ENCODE results near the gene UGT1A1. TPM values are rescaled to one million over a fixed set of nuclear protein-coding genes. Genes with fewer than 3 reads are reported as not detected.

The UGT1A1 gene
- total and polyA plus RNA-seq, 2 experiments from 2014 or later = not detected

DNA sequence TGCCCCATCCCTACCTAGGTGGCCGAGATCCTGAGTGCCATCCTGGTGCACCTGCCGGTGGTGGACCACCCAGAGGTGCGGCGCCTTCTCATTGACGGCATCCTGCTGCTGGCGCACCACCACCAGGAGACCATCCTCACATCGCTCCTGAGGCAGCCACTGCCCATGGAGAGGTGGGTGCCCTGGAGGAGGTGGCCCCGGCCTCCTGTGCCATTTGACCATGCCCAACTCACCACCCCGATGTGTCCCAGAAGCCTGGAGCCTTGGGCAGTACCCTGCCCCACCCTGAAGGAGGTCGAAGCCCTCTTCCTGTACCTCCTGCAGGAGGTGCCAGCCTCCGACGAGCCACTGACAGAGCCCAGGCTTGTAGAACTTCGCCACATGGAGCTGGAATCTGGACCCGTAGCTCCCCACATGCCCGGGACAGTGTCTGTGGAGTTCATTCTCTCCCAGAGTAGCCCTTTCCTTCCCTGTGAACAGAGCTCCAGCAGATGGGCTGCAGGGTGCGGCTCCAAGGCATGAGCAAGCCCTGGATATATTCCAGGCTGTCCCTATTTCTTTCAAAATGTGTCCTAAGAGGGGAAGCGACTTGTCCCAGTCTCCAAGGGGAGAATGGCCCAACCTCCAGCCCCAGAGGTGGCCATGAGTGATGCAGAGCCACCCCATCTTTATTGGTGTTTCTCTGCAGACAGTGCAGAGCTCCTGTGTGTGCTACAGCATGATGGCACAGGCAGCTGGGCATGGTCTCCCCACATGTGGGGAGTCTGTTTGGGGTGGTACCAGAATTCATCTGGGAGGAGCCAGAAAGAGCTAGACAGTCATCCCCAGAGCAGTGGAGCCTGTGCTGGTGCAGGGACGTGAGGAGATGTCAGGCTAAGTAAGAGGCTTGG lies 60.1 kb downstream of the UGT1A1 start:
- TF ChIP-seq, protein P1, sequence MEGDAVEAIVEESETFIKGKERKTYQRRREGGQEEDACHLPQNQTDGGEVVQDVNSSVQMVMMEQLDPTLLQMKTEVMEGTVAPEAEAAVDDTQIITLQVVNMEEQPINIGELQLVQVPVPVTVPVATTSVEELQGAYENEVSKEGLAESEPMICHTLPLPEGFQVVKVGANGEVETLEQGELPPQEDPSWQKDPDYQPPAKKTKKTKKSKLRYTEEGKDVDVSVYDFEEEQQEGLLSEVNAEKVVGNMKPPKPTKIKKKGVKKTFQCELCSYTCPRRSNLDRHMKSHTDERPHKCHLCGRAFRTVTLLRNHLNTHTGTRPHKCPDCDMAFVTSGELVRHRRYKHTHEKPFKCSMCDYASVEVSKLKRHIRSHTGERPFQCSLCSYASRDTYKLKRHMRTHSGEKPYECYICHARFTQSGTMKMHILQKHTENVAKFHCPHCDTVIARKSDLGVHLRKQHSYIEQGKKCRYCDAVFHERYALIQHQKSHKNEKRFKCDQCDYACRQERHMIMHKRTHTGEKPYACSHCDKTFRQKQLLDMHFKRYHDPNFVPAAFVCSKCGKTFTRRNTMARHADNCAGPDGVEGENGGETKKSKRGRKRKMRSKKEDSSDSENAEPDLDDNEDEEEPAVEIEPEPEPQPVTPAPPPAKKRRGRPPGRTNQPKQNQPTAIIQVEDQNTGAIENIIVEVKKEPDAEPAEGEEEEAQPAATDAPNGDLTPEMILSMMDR (IDR thresholded peaks at IDR 0.05; ENCODE audit: low read depth, low read length) = no peak
- Histone ChIP-seq H3K27ac (no peak overlapping the region), H3K36me3 (no peaks in the 10 kb centered on the region), H3K4me1 (ENCODE audit: low read depth) (no peaks in the 10 kb centered on the region), H3K27me3 (no peaks in the 10 kb centered on the region), H3K4me3 (no peak overlapping the region), H3K9me3 (ENCODE audit: low read depth) (no peaks in the 10 kb centered on the region)
- no peak for DNase-seq (ENCODE audit: low read depth in 1 of 2, low spot score in 1 of 2)

DNA sequence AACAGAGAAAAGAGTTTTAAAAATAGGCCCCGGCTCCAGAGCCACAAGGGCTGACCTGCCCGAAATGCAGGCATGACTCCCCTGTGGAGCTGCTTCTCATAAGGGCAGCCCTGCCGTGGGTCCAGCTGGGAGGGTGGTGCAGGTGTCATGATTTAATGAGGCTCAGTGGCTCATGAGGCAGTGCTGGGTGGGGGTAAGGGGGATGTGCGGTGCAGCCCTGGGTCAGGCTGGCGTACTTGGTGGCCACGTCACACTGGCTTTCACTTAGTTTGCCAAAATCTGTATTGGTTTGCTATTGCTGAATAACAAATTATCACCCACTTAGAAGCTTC lies 60.7 kb downstream of the UGT1A1 start:
- Histone ChIP-seq H3K4me1 (ENCODE audit: low read depth) (no peaks in the 10 kb centered on the region), H3K36me3 (no peaks in the 10 kb centered on the region), H3K27me3 (no peaks in the 10 kb centered on the region), H3K4me3 (no peak overlapping the region), H3K9me3 (ENCODE audit: low read depth) (no peaks in the 10 kb centered on the region), H3K27ac (no peak overlapping the region)
- no peak for DNase-seq (ENCODE audit: low read depth in 1 of 2, low spot score in 1 of 2)
- TF ChIP-seq, protein P1 (IDR thresholded peaks at IDR 0.05; ENCODE audit: low read depth, low read length) = no peak

DNA sequence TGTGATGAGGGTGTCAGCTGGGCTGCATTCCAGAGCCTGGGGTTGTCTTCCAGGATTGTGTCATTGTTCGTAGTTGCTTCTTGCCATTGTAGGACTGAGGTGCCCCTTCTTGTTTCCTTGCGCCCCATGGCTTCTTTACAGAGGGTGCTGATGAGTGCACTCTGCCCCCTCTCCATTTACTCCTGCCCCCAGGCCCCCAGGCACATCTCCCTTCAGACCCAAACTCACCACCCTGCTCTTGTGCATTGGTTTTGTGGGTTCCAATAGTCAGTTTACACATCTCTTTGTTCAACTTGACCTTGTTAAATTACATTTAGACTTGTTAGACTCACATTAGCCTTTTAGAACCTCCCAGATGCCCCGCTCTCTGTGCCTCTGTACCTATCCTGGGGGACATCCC lies 61.1 kb downstream of the UGT1A1 start:
- TF ChIP-seq, protein P1 (IDR thresholded peaks at IDR 0.05; ENCODE audit: low read depth, low read length) = no peak
- H3K27ac ChIP-seq = no peak overlapping the region
- H3K36me3 ChIP-seq = no peaks in the 10 kb centered on the region
- no peak for DNase-seq (ENCODE audit: low read depth in 1 of 2, low spot score in 1 of 2)
- H3K4me3 ChIP-seq = no peak overlapping the region
- no peaks in the 10 kb centered on the region for H3K27me3 ChIP-seq
- H3K4me1 ChIP-seq (ENCODE audit: low read depth) = no peaks in the 10 kb centered on the region
- H3K9me3 ChIP-seq (ENCODE audit: low read depth) = no peaks in the 10 kb centered on the region

DNA sequence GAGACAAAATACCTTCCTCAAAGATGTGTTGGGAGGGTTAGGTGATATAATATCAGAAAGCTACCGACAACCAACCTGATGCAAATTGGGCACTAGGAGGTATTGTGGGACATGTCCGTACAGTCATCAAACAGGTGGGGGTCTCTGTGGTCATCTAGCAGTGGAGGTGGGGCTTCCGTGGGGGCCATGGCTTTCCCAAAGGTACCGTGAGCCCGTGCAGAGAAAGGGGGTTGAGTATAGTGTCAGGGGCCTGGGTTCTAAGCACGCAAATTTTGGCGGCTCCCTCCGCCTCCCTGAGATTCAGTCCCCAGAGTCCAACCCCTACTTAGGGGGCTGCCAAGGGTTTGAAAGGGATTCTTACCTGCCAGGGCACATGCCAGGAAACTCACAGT lies 61.6 kb downstream of the UGT1A1 start:
- no peak for DNase-seq (ENCODE audit: low read depth in 1 of 2, low spot score in 1 of 2)
- TF ChIP-seq, protein P1 (IDR thresholded peaks at IDR 0.05; ENCODE audit: low read depth, low read length) = no peak
- H3K9me3 ChIP-seq (ENCODE audit: low read depth) = no peaks in the 10 kb centered on the region
- H3K27me3 ChIP-seq = no peaks in the 10 kb centered on the region
- H3K27ac ChIP-seq = no peak overlapping the region
- H3K4me3 ChIP-seq = no peak overlapping the region
- H3K4me1 ChIP-seq (ENCODE audit: low read depth) = no peaks in the 10 kb centered on the region
- no peaks in the 10 kb centered on the region for H3K36me3 ChIP-seq

DNA sequence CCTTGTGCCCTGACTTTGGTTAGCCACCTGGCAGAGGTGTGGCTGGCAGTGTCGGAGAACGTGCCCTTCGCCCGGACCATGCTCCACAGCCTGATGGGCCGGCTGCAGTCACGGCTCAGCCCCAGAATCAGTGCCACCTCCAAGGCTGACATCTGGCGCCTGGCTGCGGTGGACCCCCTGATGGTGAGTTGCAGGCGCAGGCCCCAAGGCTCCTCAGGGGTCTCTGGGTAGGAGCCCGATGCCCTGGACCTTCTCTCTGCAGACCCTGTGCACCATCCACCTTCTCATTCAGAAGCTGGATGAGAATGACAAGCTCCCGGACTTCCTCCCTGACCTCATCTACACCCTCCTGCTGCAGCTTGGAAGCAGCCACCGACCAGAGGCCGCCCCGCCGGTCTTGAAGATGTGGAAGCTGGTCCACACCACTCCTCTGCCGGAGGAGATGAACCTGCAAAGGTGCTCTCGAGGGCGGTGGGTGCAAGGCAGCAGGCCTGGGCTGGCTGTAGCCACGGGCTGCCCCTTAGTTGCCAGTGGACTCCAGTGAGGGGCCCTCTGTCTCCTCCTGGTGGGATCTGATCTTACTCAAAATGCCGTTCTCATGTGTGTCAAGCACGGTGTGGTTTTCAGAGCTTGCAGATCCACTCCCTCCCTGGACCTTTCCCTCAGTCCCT lies 62.2 kb downstream of the UGT1A1 start:
- Histone ChIP-seq H3K27me3 (no peaks in the 10 kb centered on the region), H3K36me3 (no peaks in the 10 kb centered on the region), H3K27ac (no peak overlapping the region), H3K4me3 (no peak overlapping the region), H3K4me1 (ENCODE audit: low read depth) (no peaks in the 10 kb centered on the region), H3K9me3 (ENCODE audit: low read depth) (no peaks in the 10 kb centered on the region)
- TF ChIP-seq, protein P1 (IDR thresholded peaks at IDR 0.05; ENCODE audit: low read depth, low read length) = no peak
- DNase-seq (ENCODE audit: low read depth in 1 of 2, low spot score in 1 of 2) = no peak

Other genes starting within 250 kb of the UGT1A1 start
- gene USP40, start 193.5 kb upstream of the UGT1A1 start, total RNA-seq = 21.7 and 23.6 TPM in 2 replicates
- gene USP40, start 193.5 kb upstream of the UGT1A1 start, polyA plus RNA-seq = 12.7 and 14.0 TPM in 2 replicates
- not detected in 2 replicates for gene UGT1A8, start 142.6 kb upstream of the UGT1A1 start, total RNA-seq
- not detected in 2 replicates for gene UGT1A8, start 142.6 kb upstream of the UGT1A1 start, polyA plus RNA-seq
- gene UGT1A10, start 123.8 kb upstream of the UGT1A1 start, total RNA-seq = not detected in 2 replicates
- not detected in 2 replicates for gene UGT1A10, start 123.8 kb upstream of the UGT1A1 start, polyA plus RNA-seq
- gene UGT1A9, start 88.4 kb upstream of the UGT1A1 start, total RNA-seq = not detected in 2 replicates
- not detected in 2 replicates for gene UGT1A9, start 88.4 kb upstream of the UGT1A1 start, polyA plus RNA-seq
- gene UGT1A7, start 78.4 kb upstream of the UGT1A1 start, total RNA-seq = not detected in 2 replicates
- not detected in 2 replicates for gene UGT1A7, start 78.4 kb upstream of the UGT1A1 start, polyA plus RNA-seq
- gene UGT1A6, start 67.4 kb upstream of the UGT1A1 start, total RNA-seq = not detected in 2 replicates
- gene UGT1A6, start 67.4 kb upstream of the UGT1A1 start, polyA plus RNA-seq = not detected in 2 replicates
- gene UGT1A5, start 47.4 kb upstream of the UGT1A1 start, total RNA-seq = not detected in 2 replicates
- not detected in 2 replicates for gene UGT1A5, start 47.4 kb upstream of the UGT1A1 start, polyA plus RNA-seq
- not detected in 2 replicates for gene UGT1A4, start 41.5 kb upstream of the UGT1A1 start, total RNA-seq
- not detected in 2 replicates for gene UGT1A4, start 41.5 kb upstream of the UGT1A1 start, polyA plus RNA-seq
- not detected in 2 replicates for gene UGT1A3, start 31.2 kb upstream of the UGT1A1 start, total RNA-seq
- gene UGT1A3, start 31.2 kb upstream of the UGT1A1 start, polyA plus RNA-seq = not detected in 2 replicates
- 0.12 TPM in 1 of 2 replicates, not detected in the other for gene MROH2A, start 18.1 kb downstream of the UGT1A1 start, total RNA-seq
- gene MROH2A, start 18.1 kb downstream of the UGT1A1 start, polyA plus RNA-seq = 0.69 TPM in 1 of 2 replicates, not detected in the other
- 14.3 and 53.3 TPM in 2 replicates for gene HJURP, start 94.3 kb downstream of the UGT1A1 start, total RNA-seq
- gene HJURP, start 94.3 kb downstream of the UGT1A1 start, polyA plus RNA-seq = 8.0 and 36.3 TPM in 2 replicates
- 0.83 TPM in 1 of 2 replicates, not detected in the other for gene TRPM8, start 157.1 kb downstream of the UGT1A1 start, total RNA-seq
- not detected in 2 replicates for gene TRPM8, start 157.1 kb downstream of the UGT1A1 start, polyA plus RNA-seq

All from cardiac muscle cell (in vitro differentiated cells and primary cell).